OCI-LY7 (cell line): Measurements from ENCODE around the gene PSD4.

Experiments used
- EZH2phosphoT487 ChIP-seq: fragments of 200-600 bp; sonication (generic); IDR thresholded peaks from 2 replicates; pipeline ENCODE4 v1.6.1; 2018; ENCODE audit warnings: low read depth, borderline replicate concordance, mild to moderate bottlenecking, mixed run types, antibody characterized with exemption, low read length, moderate library complexity, mixed read lengths
- TF ChIP-seq, protein P1 (sequence below): fragments of 200-600 bp; sonication (generic); conservative IDR thresholded peaks from 2 replicates; pipeline ENCODE4 v1.5.1; 2014; ENCODE audit warnings: mild to moderate bottlenecking, antibody characterized with exemption, low read length, moderate library complexity, mixed read lengths

DNA sequence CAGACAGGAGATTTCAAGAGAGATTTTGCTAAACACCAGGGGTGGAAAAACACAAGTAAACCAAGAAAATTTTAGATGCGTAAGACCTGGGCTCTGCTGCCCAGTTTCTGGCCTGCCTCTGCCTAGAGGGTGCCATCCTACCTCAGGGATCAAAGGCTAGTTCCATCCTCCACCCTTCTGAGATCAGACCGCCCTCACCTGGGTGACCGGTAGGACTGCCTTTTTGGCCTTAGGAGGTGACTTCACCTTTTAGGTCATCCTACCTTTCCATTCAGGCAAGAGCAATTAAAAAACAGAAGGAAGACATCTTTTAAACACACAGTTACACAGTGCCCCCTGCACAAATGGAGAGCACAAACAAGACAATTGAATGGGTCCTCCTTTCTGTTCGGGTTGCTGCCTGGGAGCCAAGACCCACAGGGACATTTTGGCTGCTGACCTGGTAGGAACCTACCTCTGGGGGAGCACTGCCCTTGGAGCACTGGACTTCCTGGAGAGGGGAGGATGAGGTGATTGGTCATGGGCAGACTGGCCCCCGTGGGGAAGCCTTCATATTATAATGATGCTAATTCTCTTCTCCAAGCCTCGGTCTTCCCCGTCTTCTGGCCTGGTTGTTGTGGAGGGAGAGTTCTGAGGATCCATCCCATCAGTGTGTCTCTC is 3.1 kb downstream of the PSD4 start:
- TF ChIP-seq, protein P1, sequence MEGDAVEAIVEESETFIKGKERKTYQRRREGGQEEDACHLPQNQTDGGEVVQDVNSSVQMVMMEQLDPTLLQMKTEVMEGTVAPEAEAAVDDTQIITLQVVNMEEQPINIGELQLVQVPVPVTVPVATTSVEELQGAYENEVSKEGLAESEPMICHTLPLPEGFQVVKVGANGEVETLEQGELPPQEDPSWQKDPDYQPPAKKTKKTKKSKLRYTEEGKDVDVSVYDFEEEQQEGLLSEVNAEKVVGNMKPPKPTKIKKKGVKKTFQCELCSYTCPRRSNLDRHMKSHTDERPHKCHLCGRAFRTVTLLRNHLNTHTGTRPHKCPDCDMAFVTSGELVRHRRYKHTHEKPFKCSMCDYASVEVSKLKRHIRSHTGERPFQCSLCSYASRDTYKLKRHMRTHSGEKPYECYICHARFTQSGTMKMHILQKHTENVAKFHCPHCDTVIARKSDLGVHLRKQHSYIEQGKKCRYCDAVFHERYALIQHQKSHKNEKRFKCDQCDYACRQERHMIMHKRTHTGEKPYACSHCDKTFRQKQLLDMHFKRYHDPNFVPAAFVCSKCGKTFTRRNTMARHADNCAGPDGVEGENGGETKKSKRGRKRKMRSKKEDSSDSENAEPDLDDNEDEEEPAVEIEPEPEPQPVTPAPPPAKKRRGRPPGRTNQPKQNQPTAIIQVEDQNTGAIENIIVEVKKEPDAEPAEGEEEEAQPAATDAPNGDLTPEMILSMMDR, result no peak
- no peak for TF ChIP-seq EZH2phosphoT487
